GM19468 (cell line): ENCODE results near the gene DYNC2H1.

ENCODE experiments used
- ATAC-seq: cut with Tn5 transposase; IDR thresholded peaks from one replicate; pipeline ENCODE4 v1.9.1; 2021; ENCODE audit warnings: mild to moderate bottlenecking, moderate library complexity, moderate number of reproducible peaks; ENCODE audit not compliant: unreplicated experiment; ENCODE audit errors: extremely low read depth

DYNC2H1 gene

GRCh38 chr11:103525069-103525468 lies 415.8 kb downstream of the DYNC2H1 start:
- ATAC-seq = no peak

- ATAC-seq = no peak
Measured at GRCh38 chr11:103528046-103528445, 418.8 kb downstream of the DYNC2H1 start.

GRCh38 chr11:103528596-103528995 lies 419.4 kb downstream of the DYNC2H1 start:
- no peak for ATAC-seq

- ATAC-seq = no peak
Measured at GRCh38 chr11:103529181-103529684, 420.0 kb downstream of the DYNC2H1 start.
